GM18951 (cell line): ENCODE measurements around the gene OR10P1.
"Not testable (repeated sequence)": the region's sequence is repeated elsewhere in the genome, so short reads cannot be mapped to it uniquely, and the experiment has no call there.

Experiments
- POLR2A ChIP-seq: IDR thresholded peaks from 4 replicates; pipeline ENCODE4 v1.6.1; 2011; ENCODE audit warnings: mild to moderate bottlenecking; ENCODE audit not compliant: insufficient read length, insufficient read depth; ENCODE audit errors: extremely low read depth
- in situ Hi-C: fragments of 300-500 bp; cut with MboI; formaldehyde crosslinking; loops from one replicate; pipeline ENCODE4 v1.12.0; 2022; ENCODE audit warnings: low sequenced_read_pairs, mixed read lengths, inconsistent platforms; ENCODE audit not compliant: unreplicated experiment

Gene OR10P1

GRCh38 chr12:55636853-55637252 lies at the start of gene OR10P1:
Gene OR10P1 (plus strand): TSS chr12:55636892. CDS start chr12:55636892, 0 bp downstream.
- in situ Hi-C loops, result no loop called here
- TF ChIP-seq POLR2A, result no peak

GRCh38 chr12:55590152-55590551 lies 46.5 kb upstream of the OR10P1 start:
- in situ Hi-C loops, result not testable (repeated sequence)

DNA sequence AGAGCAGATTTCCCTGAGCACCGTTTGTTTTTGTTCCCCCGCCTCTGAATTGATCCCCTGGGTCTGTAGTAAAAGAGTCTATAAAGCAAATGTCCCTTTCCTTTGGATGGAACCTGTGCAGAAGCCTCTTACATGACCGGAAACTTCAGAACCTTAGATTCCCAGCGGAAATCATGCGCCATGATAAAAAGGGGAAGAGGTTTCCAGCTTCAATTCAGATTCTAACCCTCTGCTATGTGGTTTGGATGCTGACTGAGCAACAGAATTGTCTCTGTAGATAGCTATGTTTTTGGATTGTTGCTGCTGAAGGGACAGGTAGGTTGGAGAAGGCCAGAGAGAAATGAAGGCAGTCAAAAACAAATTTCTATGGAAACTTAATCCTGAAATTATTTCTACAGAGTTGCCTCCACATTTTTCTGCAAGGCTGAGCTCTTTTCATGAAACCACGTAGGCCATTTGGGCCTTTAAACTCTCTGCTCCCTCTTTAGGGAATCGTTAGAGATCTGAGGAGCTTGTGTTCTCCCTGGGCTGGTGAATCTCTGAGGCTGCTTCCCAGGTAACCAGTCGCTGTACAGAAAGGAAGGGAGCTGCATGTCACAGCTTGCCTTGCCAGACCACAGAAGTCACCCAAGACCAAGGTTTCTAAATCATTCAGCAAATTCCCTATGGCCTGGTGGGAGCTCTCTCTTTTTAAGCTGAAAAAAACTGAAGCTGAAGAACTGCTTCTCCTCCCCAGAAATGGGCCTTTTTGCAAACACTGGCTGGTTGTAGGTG lies 28.7 kb upstream of the OR10P1 start:
- in situ Hi-C loops, result no loop called here
- no peak for TF ChIP-seq POLR2A

- in situ Hi-C loops, result loop anchor here (10.0 kb wide), 1 partner anchor 416 kb away; no protein-coding TSS in a partner anchor
- TF ChIP-seq POLR2A, result no peak
Observed at GRCh38 chr12:55610598-55610997, 26.1 kb upstream of the OR10P1 start.

DNA sequence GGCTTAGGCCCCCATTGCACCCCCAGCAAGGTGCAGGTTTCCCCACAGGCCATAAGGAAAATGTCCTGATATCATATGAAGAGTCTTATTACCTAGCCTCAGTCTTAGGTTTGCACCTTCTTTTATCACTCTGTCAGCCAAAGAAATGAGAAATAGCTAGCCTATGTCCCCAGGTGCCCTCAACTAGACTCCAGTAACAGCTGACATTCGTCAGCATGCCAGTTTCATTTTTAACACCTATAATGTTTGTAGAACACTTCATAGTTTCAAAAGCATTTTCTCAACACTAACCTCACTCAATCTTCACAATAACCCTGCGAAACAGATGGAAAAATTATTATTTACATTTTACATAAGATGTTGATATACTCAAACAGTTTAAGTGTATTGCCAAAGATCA lies 24.0 kb upstream of the OR10P1 start:
- in situ Hi-C loops, result loop anchor here (10.0 kb wide), 1 partner anchor 418 kb away; no protein-coding TSS in a partner anchor
- no peak for TF ChIP-seq POLR2A

GRCh38 chr12:55614764-55615163 lies 21.9 kb upstream of the OR10P1 start:
- in situ Hi-C loops, result loop anchor here (10.0 kb wide), 1 partner anchor 420 kb away; no protein-coding TSS in a partner anchor
- TF ChIP-seq POLR2A, result no peak

DNA sequence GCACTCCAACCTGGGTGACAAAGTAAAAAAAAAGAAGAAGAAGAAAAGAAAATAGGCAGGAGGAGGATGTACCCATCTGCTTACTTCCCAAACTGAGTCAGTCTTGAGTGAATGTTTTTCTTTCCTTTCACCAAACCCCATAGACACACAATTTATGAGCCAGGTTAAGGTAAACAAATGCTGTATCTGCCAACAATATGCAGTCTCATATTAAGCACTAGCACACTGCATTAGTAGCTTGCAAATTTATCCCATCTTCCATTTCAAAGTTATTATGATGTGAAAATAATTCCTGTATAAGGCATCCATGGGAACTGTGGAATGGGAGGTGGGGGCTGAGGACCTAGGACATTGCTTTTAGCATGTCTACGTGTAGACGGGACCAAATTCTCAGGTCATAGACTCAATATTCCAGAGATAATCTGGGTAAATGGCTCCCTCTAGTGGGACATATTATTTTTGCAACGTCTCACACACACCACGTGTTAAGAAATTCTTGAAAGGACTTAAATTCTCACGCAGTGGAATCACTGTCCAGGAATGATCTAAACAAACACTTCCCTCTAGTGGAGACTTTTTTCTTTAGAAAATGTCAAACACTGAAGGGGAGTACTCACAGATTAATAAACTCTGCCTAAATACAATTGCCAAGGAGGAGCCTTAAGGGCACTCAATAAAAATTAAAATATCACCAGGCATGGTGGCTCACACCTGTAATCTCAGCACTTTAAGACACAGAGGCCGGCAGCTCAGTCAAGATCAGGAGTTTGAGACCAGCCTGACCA lies 17.1 kb upstream of the OR10P1 start:
- in situ Hi-C loops, result loop anchor here (10.0 kb wide), 1 partner anchor 425 kb away; no protein-coding TSS in a partner anchor
- no peak for TF ChIP-seq POLR2A

DNA sequence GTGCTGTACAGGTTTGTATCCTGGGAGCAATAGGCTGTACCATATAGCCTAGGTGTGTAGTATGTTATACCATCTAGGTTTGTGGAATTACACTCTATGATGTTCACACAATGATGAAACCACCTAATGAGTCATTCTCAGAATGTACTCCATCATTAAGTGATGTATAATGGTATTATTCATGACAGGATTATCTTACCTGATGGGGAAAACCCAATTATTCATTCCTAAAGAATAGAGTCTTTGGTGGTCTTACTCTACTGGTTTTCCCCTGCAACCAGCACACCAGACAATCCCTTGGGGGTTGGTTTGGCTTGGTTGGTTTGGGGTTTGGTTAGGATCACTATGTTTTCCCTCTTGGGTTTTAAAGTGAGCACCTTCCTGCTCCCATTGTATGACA lies 12.6 kb upstream of the OR10P1 start:
- in situ Hi-C loops, result no loop called here
- no peak for TF ChIP-seq POLR2A

DNA sequence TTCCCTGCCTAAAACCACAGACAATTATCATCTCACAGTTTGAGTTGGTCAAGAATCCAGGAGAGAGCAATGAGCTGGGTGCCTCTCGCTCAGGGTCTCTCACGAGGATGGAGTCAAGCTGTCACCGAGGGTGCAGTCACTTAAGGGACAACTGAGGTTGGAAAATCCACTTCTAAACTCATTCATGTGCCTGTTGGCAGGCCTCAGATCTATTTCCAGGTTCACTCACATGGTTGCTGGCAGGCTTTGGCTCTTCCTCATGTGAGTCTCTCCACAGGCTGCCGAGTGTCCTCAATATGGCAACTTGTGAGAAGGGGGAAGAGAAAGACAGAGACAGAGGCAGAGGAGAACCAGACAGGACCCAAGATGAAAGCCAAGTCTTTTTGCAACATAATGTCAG lies 10.5 kb upstream of the OR10P1 start:
- TF ChIP-seq POLR2A, result no peak
- in situ Hi-C loops, result no loop called here

DNA sequence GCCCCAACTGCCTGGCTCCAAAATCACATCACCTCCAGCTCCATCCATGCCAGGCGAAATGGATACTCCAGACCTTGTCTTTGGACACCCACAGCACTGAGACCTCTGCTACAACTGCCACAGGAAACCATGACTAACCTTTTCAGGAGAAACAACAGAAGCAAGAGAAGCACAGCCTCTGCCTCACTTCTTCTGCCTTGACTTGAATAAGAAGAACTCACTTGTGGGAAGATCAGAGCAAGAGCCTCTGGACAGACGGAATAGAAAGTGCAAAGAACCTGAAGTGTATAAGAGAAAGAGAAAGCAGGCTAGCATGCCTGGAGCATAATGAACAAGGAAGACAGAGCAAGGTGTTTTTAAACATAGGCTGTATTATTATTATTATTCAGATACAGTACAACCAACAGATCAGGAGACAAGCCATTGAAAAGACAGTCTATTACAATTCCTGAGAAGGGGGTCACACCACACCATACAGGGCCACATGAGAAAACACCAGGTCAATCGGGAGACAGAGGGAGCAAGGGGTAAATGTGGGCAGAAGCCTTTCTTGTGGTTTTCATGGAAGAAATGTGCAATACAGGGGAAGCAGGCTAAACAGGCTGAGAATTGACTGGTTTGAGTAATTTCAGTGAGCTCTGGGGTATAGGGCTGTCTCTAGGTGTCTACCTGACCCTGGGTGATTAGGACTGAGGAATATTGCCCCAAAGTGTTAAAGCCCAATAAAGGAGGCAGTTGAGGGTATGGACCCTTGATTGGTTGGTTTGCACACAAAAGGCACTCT lies 7.4 kb upstream of the OR10P1 start:
- TF ChIP-seq POLR2A, result no peak
- in situ Hi-C loops, result no loop called here

DNA sequence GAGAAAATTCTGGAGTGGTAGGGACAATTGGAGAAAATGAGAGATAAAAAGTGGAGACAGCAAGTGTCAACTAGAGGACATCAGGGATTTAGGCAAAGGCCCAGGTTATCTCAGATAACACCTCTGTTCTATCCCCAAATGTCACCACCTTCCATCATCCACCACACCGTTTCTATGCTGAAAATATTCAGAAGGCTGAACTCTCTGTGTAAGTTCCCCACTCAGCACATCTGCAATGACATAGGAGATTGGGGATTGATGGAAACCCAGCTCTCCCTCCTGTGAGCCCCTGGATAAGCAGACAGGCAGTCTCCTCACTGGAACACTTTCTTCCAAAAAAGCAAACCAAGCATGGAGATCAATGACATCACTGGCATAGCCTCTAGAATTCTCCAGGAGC lies 5.6 kb upstream of the OR10P1 start:
- in situ Hi-C loops, result no loop called here
- TF ChIP-seq POLR2A, result no peak

- no peak for TF ChIP-seq POLR2A
Observed at GRCh38 chr12:55631733-55632132, 5.0 kb upstream of the OR10P1 start.

DNA sequence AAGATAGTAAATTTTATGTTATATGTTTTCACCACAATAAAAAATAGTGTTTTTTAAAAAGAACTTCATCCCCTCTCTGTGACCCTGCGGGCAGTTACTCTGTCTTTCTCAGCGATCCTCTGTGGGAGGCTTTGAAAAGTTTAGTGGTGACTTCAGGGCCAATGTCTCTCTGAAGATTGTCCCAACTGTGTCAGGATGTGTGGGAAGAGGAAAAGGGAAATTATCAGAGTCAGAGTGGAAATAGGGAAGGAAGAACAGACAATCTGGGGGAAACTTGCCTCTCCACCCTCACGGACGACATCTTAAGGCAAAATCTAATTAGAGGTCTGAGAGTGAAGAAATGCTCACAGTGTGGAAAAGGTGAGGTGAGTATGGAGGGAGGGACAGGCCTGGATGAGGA lies 3.5 kb upstream of the OR10P1 start:
- TF ChIP-seq POLR2A, result no peak

More at GRCh38 chr12:55631733-55632132, 5.0 kb upstream of the OR10P1 start:
- in situ Hi-C loops, result no loop called here

More for the DNA sequence above, 3.5 kb upstream of the OR10P1 start:
- in situ Hi-C loops, result no loop called here
